Neural cell (in vitro differentiated cells): ENCODE data around the gene LIN37. TPM values are rescaled to one million over a fixed set of nuclear protein-coding genes. Genes with fewer than 3 reads are reported as not detected.

ENCODE experiments used
- H2AFZ ChIP-seq: fragments of 200-600, 300-800 bp; sonication (generic), shearing (Covaris generic); 2 replicates; pipeline ENCODE4 v1.6.0; 2014; ENCODE audit warnings: low read depth, mild to moderate bottlenecking, antibody characterized with exemption, low read length, moderate library complexity
- H3F3A ChIP-seq: fragments of 200-600 bp; shearing (Covaris generic); 2 replicates; pipeline ENCODE4 v1.6.1; 2016; ENCODE audit warnings: mild to moderate bottlenecking, moderate library complexity, mixed read lengths, antibody characterized with exemption, low read length; ENCODE audit not compliant: insufficient read depth, poor library complexity, severe bottlenecking
- H3K27ac ChIP-seq: fragments of 200-600, 300-800 bp; sonication (generic), shearing (Covaris generic); 2 replicates; pipeline ENCODE4 v1.5.1; 2014; ENCODE audit warnings: mild to moderate bottlenecking, low read length, moderate library complexity
- H3K27me3 ChIP-seq: fragments of 300-800, 200-600 bp; sonication (generic), shearing (Covaris generic); 2 replicates; pipeline ENCODE4 v1.6.0; 2014; ENCODE audit warnings: mild to moderate bottlenecking, low read depth, low read length, moderate library complexity; ENCODE audit not compliant: insufficient read depth
- H3K36me3 ChIP-seq: fragments of 300-800, 200-600 bp; sonication (generic), shearing (Covaris generic); 2 replicates; pipeline ENCODE4 v1.5.1; 2014; ENCODE audit warnings: mild to moderate bottlenecking, antibody characterized with exemption, low read length, moderate library complexity; ENCODE audit not compliant: insufficient read depth
- H3K4me2 ChIP-seq: fragments of 300-800, 200-600 bp; sonication (generic), shearing (Covaris generic); 2 replicates; pipeline ENCODE4 v1.6.0; 2014; ENCODE audit warnings: mild to moderate bottlenecking, low read length
- H3K4me3 ChIP-seq: fragments of 300-800, 200-600 bp; sonication (generic), shearing (Covaris generic); 2 replicates; pipeline ENCODE4 v1.5.1; 2014; ENCODE audit warnings: mild to moderate bottlenecking, low read length, moderate library complexity
- H3K79me2 ChIP-seq: fragments of 200-600 bp; shearing (Covaris generic); replicated peaks from 2 replicates; pipeline ENCODE4 v1.6.0; 2014; ENCODE audit warnings: mild to moderate bottlenecking, low read length, moderate library complexity; ENCODE audit not compliant: insufficient read depth
- H3K9ac ChIP-seq: fragments of 300-800, 200-600 bp; sonication (generic), shearing (Covaris generic); 2 replicates; pipeline ENCODE4 v1.6.1; 2016; ENCODE audit warnings: mild to moderate bottlenecking, low read length, mixed read lengths
- H3K9me2 ChIP-seq: fragments of 200-600 bp; shearing (Covaris generic); 2 replicates; pipeline ENCODE4 v1.6.1; 2016; ENCODE audit warnings: mild to moderate bottlenecking, low read length, mixed read lengths; ENCODE audit not compliant: insufficient read depth
- H3K9me3 ChIP-seq: fragments of 200-600, 300-800 bp; sonication (generic), shearing (Covaris generic); 2 replicates; pipeline ENCODE4 v1.6.1; 2016; ENCODE audit warnings: mild to moderate bottlenecking, mixed run types, low read length, moderate library complexity, mixed read lengths
- H4K20me1 ChIP-seq: fragments of 200-600 bp; shearing (Covaris generic); 2 replicates; pipeline ENCODE4 v1.6.1; 2016; ENCODE audit warnings: mild to moderate bottlenecking, mixed run types; ENCODE audit not compliant: insufficient read depth
- CTCF ChIP-seq: fragments of 450-650 bp; IDR thresholded peaks from 2 replicates; pipeline ENCODE4 v1.5.1; 2014; ENCODE audit warnings: antibody characterized with exemption, mild to moderate bottlenecking, moderate library complexity; ENCODE audit not compliant: poor library complexity, severe bottlenecking
- EZH2 ChIP-seq: fragments of 200-600, 300-800 bp; shearing (Covaris generic), sonication (generic); IDR thresholded peaks from 2 replicates; pipeline ENCODE4 v1.6.1; 2014; ENCODE audit warnings: antibody characterized with exemption, low read length, borderline replicate concordance, mild to moderate bottlenecking; ENCODE audit not compliant: insufficient read depth, poor library complexity, severe bottlenecking
- MXI1 ChIP-seq: fragments of 450-650 bp; conservative IDR thresholded peaks from 2 replicates; pipeline ENCODE4 v1.6.1; 2014; ENCODE audit warnings: antibody characterized with exemption, mild to moderate bottlenecking; ENCODE audit not compliant: poor library complexity, severe bottlenecking
- POLR2AphosphoS5 ChIP-seq: IDR thresholded peaks from 2 replicates; pipeline ENCODE4 v1.6.1; 2012
- REST ChIP-seq: IDR thresholded peaks from 2 replicates; pipeline ENCODE4 v1.6.1; 2012; ENCODE audit warnings: borderline replicate concordance
- polyA plus RNA-seq: library from polyadenylated mRNA; depleted of rRNA; stranded (reverse); fragments of >200 nt; gene quantifications from 2 replicates; pipeline ENCODE4 v1.2.3, GENCODE V29; 2014

LIN37 gene
- polyA plus RNA-seq, 1 donor from 2014 or later: 25.7 TPM

GRCh38 chr19:35742121-35742724 is 6.2 kb upstream of the LIN37 start, which contains the start of gene IGFLR1:
Gene IGFLR1 (minus strand): TSS chr19:35742452. CDS start chr19:35741180, 1,272 bp downstream.
- H3F3A ChIP-seq: no peaks in the 10 kb centered on the region
- no peak within 1 kb of the TSS for H3K27ac ChIP-seq
- H3K9me3 ChIP-seq: no peaks in the 10 kb centered on the region
- H4K20me1 ChIP-seq: no peaks in the 10 kb centered on the region
- no peak within 1 kb of the TSS for H2AFZ ChIP-seq
- H3K79me2 ChIP-seq: peaks cover 14% of the 10 kb centered on the region
- H3K27me3 ChIP-seq: no peaks in the 10 kb centered on the region
- H3K4me2 ChIP-seq: peak within 1 kb of the TSS; percentile 39
- no peaks in the 10 kb centered on the region for H3K36me3 ChIP-seq
- TF ChIP-seq CTCF: no peak
- TF ChIP-seq REST: no peak
- no peak for TF ChIP-seq EZH2
- no peak for TF ChIP-seq POLR2AphosphoS5
- TF ChIP-seq MXI1: no peak
- H3K9me2 ChIP-seq: no peaks in the 10 kb centered on the region
- H3K9ac ChIP-seq: peak within 1 kb of the TSS; percentile 67
- peak within 1 kb of the TSS; percentile 69 for H3K4me3 ChIP-seq

GRCh38 chr19:35743640-35744429 is 4.5 kb upstream of the LIN37 start:
- Histone ChIP-seq H3K4me3 (peak overlapping the region; percentile 94), H4K20me1 (no peaks in the 10 kb centered on the region), H3K79me2 (peaks cover 17% of the 10 kb centered on the region), H3K9me2 (no peaks in the 10 kb centered on the region), H3F3A (no peaks in the 10 kb centered on the region), H3K27me3 (no peaks in the 10 kb centered on the region), H3K9ac (no peak overlapping the region), H3K36me3 (no peaks in the 10 kb centered on the region), H2AFZ (no peak overlapping the region), H3K9me3 (no peaks in the 10 kb centered on the region), H3K4me2 (no peak overlapping the region), H3K27ac (no peak overlapping the region)
- no peak for TF ChIP-seq EZH2
